ENCODE results near the gene RIN3.

RIN3 gene, protein sequence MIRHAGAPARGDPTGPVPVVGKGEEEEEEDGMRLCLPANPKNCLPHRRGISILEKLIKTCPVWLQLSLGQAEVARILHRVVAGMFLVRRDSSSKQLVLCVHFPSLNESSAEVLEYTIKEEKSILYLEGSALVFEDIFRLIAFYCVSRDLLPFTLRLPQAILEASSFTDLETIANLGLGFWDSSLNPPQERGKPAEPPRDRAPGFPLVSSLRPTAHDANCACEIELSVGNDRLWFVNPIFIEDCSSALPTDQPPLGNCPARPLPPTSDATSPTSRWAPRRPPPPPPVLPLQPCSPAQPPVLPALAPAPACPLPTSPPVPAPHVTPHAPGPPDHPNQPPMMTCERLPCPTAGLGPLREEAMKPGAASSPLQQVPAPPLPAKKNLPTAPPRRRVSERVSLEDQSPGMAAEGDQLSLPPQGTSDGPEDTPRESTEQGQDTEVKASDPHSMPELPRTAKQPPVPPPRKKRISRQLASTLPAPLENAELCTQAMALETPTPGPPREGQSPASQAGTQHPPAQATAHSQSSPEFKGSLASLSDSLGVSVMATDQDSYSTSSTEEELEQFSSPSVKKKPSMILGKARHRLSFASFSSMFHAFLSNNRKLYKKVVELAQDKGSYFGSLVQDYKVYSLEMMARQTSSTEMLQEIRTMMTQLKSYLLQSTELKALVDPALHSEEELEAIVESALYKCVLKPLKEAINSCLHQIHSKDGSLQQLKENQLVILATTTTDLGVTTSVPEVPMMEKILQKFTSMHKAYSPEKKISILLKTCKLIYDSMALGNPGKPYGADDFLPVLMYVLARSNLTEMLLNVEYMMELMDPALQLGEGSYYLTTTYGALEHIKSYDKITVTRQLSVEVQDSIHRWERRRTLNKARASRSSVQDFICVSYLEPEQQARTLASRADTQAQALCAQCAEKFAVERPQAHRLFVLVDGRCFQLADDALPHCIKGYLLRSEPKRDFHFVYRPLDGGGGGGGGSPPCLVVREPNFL

DNA sequence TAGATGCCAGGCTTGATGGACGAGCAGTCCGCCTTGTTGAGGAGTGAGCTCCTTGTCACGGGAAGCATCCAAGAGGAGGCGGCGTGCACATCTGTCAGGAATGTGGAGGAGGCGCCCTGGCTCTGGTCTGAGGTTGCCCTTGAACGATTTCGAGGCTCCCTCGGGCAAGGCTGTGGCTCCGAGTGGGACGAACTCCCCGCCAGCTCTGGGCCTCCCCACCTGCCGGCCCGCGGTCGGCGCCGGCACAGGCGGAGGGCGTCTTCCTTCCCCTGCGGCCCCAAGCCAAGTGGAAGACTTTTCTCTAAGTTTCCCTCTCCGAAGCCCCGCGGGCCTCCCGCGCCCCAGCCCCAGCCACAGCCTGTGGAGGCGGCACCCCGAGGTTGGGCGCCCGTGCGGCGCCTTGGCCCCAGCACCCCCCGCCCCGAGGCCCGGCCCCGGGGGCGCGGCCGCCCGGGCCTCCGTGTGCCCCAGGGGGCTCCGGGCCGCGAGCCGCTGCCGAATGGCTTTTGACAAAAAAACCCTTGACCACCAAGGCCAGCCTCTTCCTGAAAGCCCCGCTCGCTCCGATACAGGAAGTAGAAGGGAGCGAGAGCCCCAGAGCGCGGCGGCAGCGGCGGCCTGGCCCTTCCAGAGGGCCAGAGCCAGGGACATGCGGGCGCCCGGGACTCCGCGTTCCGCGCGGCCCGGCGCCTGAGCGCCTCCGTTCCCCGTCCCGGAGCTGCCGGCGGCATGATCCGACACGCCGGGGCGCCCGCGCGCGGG is at the start of gene RIN3:
RIN3 (plus strand) TSS at position 578 of the 762 bp plus-strand sequence; CDS start at position 730, 152 bp downstream.
- H3K4me3 ChIP-seq (ENCODE audit: low read depth, low read length), result peak within 1 kb of the TSS; percentile 62
- TF ChIP-seq, protein P1, sequence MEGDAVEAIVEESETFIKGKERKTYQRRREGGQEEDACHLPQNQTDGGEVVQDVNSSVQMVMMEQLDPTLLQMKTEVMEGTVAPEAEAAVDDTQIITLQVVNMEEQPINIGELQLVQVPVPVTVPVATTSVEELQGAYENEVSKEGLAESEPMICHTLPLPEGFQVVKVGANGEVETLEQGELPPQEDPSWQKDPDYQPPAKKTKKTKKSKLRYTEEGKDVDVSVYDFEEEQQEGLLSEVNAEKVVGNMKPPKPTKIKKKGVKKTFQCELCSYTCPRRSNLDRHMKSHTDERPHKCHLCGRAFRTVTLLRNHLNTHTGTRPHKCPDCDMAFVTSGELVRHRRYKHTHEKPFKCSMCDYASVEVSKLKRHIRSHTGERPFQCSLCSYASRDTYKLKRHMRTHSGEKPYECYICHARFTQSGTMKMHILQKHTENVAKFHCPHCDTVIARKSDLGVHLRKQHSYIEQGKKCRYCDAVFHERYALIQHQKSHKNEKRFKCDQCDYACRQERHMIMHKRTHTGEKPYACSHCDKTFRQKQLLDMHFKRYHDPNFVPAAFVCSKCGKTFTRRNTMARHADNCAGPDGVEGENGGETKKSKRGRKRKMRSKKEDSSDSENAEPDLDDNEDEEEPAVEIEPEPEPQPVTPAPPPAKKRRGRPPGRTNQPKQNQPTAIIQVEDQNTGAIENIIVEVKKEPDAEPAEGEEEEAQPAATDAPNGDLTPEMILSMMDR (IDR thresholded peaks at IDR 0.05; ENCODE audit: low read depth, low read length, missing control alignments), result no peak
- no peak for DNase-seq (ENCODE audit: low read depth)

DNA sequence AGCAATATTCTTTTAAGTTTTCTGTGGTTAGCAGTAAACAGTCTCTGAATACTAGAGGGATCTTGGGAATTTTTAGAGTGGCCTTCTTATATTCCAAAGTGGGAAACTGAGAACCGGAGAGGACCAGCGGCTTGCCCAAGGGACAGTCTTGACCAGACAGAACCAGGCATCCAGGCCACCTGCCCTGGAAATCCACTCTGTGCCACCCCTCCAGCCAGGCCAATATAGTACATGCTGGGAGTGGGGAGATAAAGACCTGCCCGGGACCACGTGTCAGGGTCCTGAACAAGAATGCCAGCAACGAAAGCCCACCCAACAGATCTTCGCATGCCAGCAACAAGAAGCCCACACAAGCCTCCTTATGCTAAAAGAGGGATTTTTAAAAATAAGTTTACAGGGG is 49.4 kb upstream of the RIN3 start:
- no peak overlapping the region for H3K4me3 ChIP-seq (ENCODE audit: low read depth, low read length)
- DNase-seq (ENCODE audit: low read depth), result no peak
- TF ChIP-seq, protein P1 (IDR thresholded peaks at IDR 0.05; ENCODE audit: low read depth, low read length, missing control alignments), result no peak

DNA sequence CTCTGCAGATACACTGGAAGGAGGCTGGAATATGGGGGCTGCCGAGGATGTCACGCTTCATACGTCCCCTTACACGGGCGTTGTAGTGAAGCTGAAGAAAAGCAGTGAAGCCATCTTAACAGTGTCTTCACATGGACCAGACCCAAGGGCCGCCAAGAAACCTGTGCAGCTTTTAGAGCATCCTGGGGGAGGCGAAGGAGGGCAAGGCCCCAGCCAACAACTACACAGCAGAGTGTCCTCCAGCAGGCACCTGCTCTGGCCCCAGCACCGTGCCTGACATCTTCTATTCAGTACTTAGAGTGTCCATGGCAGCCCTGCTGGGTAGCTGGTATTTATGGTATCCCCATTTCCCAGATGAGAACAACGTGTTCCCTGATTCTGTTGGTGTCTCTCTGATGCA is 48.9 kb upstream of the RIN3 start:
- TF ChIP-seq, protein P1 (IDR thresholded peaks at IDR 0.05; ENCODE audit: low read depth, low read length, missing control alignments), result no peak
- no peak for DNase-seq (ENCODE audit: low read depth)
- H3K4me3 ChIP-seq (ENCODE audit: low read depth, low read length), result no peak overlapping the region

DNA sequence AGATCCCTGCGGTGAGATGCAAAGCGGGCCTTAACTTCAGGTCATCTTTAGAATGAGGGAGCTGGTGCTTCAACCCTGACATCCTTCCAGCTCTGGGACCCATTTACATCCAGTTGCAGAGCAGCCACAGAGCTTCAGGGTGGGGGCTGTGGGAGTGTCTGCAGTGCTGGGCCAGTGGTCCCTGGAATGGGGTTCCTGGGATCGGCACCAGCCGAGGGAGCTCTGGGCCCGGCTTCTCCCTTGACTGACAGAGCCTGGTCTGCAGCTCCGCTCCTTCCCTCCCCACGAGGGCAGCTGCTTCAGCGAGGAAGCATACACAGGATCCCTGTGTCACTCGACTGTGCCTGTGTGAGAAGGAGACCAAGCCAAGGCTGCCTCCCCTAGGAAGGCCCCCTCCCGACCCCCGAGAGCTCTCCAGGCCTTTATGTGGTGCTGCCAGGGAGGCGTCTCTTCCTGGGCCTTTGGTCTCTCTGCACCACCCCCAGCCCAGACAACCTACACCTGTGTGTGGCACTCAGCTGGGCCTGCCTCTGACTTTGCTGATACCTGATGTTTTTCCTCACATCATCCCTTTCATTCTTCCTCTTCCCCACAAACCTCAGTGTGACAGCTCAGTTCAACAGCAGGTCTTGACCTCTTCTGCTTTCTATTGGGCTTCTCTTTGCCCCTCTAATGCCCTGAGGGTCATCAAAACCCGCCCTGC is 48.1 kb upstream of the RIN3 start:
- H3K4me3 ChIP-seq (ENCODE audit: low read depth, low read length), result no peak overlapping the region
- TF ChIP-seq, protein P1 (IDR thresholded peaks at IDR 0.05; ENCODE audit: low read depth, low read length, missing control alignments), result no peak
- no peak for DNase-seq (ENCODE audit: low read depth)

DNA sequence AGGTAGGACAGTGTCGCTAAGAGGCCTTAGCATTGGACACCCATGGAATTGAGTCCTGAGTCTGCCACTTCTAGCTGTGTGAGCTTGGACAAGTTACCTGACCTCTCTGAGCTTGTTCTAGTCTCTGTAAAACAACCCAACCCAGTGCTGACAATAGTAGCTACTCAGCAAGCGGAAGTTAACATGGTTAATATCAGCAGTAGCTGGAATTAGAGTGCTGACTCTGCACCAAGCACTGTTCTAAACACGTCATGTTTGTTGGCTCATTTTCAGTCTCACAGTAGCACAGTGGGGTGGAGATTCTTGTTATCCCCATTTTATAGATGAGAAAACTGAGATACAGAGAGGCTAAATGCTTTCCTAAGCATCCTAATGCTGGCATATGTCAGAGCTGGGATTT is 47.5 kb upstream of the RIN3 start:
- no peak overlapping the region for H3K4me3 ChIP-seq (ENCODE audit: low read depth, low read length)
- no peak for DNase-seq (ENCODE audit: low read depth)
- TF ChIP-seq, protein P1 (IDR thresholded peaks at IDR 0.05; ENCODE audit: low read depth, low read length, missing control alignments), result no peak

DNA sequence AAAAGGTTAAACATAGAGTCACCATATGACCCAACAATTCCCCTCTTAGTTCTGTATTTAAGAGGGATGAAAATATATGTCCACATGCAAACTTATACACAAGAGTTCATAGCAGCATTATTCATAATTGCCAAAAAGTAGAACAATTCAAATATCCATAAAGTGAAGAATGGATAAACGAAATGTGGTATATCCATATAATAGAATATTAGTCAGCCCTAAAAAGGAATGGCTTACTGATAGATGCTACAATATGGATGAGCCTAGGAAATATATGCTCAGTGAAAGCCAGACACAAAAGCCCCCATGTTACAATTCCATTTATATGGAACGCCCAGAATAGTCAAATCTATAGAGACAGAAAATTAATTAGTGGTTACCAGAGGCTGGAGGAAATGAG is 44.1 kb upstream of the RIN3 start:
- H3K4me3 ChIP-seq (ENCODE audit: low read depth, low read length), result no peak overlapping the region
- TF ChIP-seq, protein P1 (IDR thresholded peaks at IDR 0.05; ENCODE audit: low read depth, low read length, missing control alignments), result no peak
- DNase-seq (ENCODE audit: low read depth), result no peak
